WERI-Rb-1 (cell line): ENCODE measurements around the gene WARS2.

Experiments
- DNase-seq: peaks from one replicate; pipeline ENCODE4 v3.0.0-alpha.2; 2020
- H3K27ac ChIP-seq: fragments of 250-450 bp; sonication (Bioruptor Pico); 2 replicates; pipeline ENCODE4 v1.5.1; 2020; ENCODE audit warnings: mild to moderate bottlenecking, moderate library complexity
- H3K27me3 ChIP-seq: fragments of 250-450 bp; sonication (Bioruptor Pico); 2 replicates; pipeline ENCODE4 v1.5.1; 2021; ENCODE audit warnings: mild to moderate bottlenecking, low read depth, moderate library complexity; ENCODE audit not compliant: insufficient read depth, severe bottlenecking
- H3K36me3 ChIP-seq: fragments of 250-450 bp; sonication (Bioruptor Pico); 2 replicates; pipeline ENCODE4 v1.5.1; 2020; ENCODE audit warnings: mild to moderate bottlenecking, moderate library complexity
- H3K4me3 ChIP-seq: 2 replicates; pipeline ENCODE4 v1.5.1; 2011; ENCODE audit warnings: low read depth, mild to moderate bottlenecking, control low read depth, low read length
- H3K9me3 ChIP-seq: fragments of 250-450 bp; sonication (Bioruptor Pico); 2 replicates; pipeline ENCODE4 v1.5.1; 2021; ENCODE audit warnings: mild to moderate bottlenecking, moderate library complexity; ENCODE audit not compliant: severe bottlenecking
- CTCF ChIP-seq: IDR thresholded peaks from 2 replicates; pipeline ENCODE4 v1.5.1; 2011; ENCODE audit warnings: low read depth, mild to moderate bottlenecking, control low read depth, inconsistent platforms, low read length

The WARS2 gene

GRCh38 chr1:119083479-119083878, 57.0 kb downstream of the WARS2 start:
- no peak for TF ChIP-seq CTCF
- no peaks in the 10 kb centered on the region for H3K27me3 ChIP-seq
- H3K27ac ChIP-seq = no peak overlapping the region
- no peak for DNase-seq
- H3K36me3 ChIP-seq = no peaks in the 10 kb centered on the region
- no peaks in the 10 kb centered on the region for H3K9me3 ChIP-seq
- H3K4me3 ChIP-seq = no peak overlapping the region

GRCh38 chr1:119081700-119082099, 58.8 kb downstream of the WARS2 start:
- Histone ChIP-seq H3K9me3 (no peaks in the 10 kb centered on the region), H3K27me3 (no peaks in the 10 kb centered on the region), H3K27ac (no peak overlapping the region), H3K4me3 (no peak overlapping the region), H3K36me3 (no peaks in the 10 kb centered on the region)
- no peak for DNase-seq
- no peak for TF ChIP-seq CTCF

GRCh38 chr1:119081267-119081666, 59.2 kb downstream of the WARS2 start:
- H3K27me3 ChIP-seq = no peaks in the 10 kb centered on the region
- H3K36me3 ChIP-seq = no peaks in the 10 kb centered on the region
- no peak for TF ChIP-seq CTCF
- H3K4me3 ChIP-seq = no peak overlapping the region
- H3K27ac ChIP-seq = no peak overlapping the region
- DNase-seq = no peak
- H3K9me3 ChIP-seq = no peaks in the 10 kb centered on the region

GRCh38 chr1:119080586-119080985, 59.9 kb downstream of the WARS2 start:
- Histone ChIP-seq H3K9me3 (no peaks in the 10 kb centered on the region), H3K4me3 (no peak overlapping the region), H3K36me3 (no peaks in the 10 kb centered on the region), H3K27me3 (no peaks in the 10 kb centered on the region), H3K27ac (no peak overlapping the region)
- no peak for TF ChIP-seq CTCF
- no peak for DNase-seq

- Histone ChIP-seq H3K9me3 (no peaks in the 10 kb centered on the region), H3K27ac (no peak overlapping the region), H3K4me3 (no peak overlapping the region), H3K27me3 (no peaks in the 10 kb centered on the region), H3K36me3 (no peaks in the 10 kb centered on the region)
- DNase-seq = no peak
- no peak for TF ChIP-seq CTCF
Measured at GRCh38 chr1:119079881-119080280, 60.6 kb downstream of the WARS2 start.

- no peaks in the 10 kb centered on the region for H3K9me3 ChIP-seq
- no peaks in the 10 kb centered on the region for H3K36me3 ChIP-seq
- no peaks in the 10 kb centered on the region for H3K27me3 ChIP-seq
- H3K4me3 ChIP-seq = no peak overlapping the region
- DNase-seq = no peak
- no peak overlapping the region for H3K27ac ChIP-seq
- no peak for TF ChIP-seq CTCF
Measured at GRCh38 chr1:119075614-119076013, 64.8 kb downstream of the WARS2 start.
